Measurements from ENCODE around the gene CYTIP.
A peak's percentile ranks its signal among the peaks of the same experiment; 100 is the strongest.

- TF ChIP-seq CTCF (IDR thresholded peaks at IDR 0.05 in 2 of 3, conservative IDR thresholded peaks at IDR 0.05 in 1 of 3; ENCODE audit: insufficient read depth in 2 of 3, low read depth in 1 of 3, low read length in 3 of 3) (peak; percentile 84 to 94 (median 87)), POLR2A (conservative IDR thresholded peaks at IDR 0.05) (no peak), ZNF764 (CRISPR knock-in tag; IDR thresholded peaks at IDR 0.05; ENCODE audit: low read depth) (no peak), USF1 (CRISPR knock-in tag; IDR thresholded peaks at IDR 0.05) (no peak), EZH2 (IDR thresholded peaks at IDR 0.05; ENCODE audit: borderline replicate concordance, low read depth, low read length) (no peak), POLR2AphosphoS5 (IDR thresholded peaks at IDR 0.05; ENCODE audit: control insufficient read depth, insufficient read depth, low read depth, low read length) (no peak), TEAD2 (tag; IDR thresholded peaks at IDR 0.05) (no peak), HMGXB4 (CRISPR knock-in tag; IDR thresholded peaks at IDR 0.05) (no peak), RAD21 (CRISPR knock-in tag; conservative IDR thresholded peaks at IDR 0.05 in 1 of 2, IDR thresholded peaks at IDR 0.05 in 1 of 2) (peak; percentile 92 to 96), ATF2 (CRISPR knock-in tag; IDR thresholded peaks at IDR 0.05) (no peak), ZNF780A (CRISPR knock-in tag; IDR thresholded peaks at IDR 0.05) (no peak)
Observed at GRCh38 chr2:157492189-157492773, 48.4 kb upstream of the CYTIP start.
